ENCODE results near the gene PIH1D1.
"Not testable (repeated sequence)": the region's sequence is repeated elsewhere in the genome, so short reads cannot be mapped to it uniquely, and the experiment has no call there.

The PIH1D1 gene

DNA sequence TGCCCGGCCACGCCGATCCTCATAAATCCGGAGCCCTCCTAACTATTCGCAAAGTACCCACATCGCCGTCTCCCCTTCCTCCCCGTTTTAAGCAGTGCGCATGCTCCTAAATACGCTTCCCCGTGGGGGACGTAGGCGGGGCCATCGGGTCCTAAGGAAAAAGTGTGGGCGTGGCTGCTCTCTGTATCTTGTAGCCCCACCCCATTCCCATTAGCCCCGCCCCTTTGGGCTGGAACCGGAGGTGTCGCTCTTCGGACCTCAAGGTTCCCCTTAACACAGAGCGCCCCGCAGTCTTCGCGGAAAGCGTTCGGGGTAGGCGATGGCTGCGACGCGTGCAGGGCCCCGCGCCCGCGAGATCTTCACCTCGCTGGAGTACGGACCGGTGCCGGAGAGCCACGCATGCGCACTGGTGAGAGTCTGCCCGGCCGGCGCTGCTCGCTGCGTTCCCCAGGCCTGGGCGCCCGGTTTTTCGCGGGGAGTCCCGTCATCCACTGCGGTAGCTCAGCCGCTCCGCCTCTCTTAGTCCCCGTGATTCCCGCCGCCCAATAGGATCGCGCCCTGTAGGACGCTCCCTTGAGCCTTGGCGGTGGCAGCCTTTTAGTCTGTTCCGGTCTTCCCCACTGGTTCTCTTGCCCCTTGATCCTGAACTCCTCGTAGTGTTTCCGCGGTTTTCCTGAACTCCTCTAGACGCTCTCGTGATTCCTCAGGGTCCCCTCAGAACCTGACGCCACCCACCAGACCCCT, 1.6 kb upstream of the PIH1D1 start, which contains the start of gene ALDH16A1:
TSS of gene ALDH16A1 (plus strand) at position 213 of the 744 bp plus-strand sequence. CDS start at position 320, 107 bp downstream.
- DNase-seq = peak; percentile 99

DNA sequence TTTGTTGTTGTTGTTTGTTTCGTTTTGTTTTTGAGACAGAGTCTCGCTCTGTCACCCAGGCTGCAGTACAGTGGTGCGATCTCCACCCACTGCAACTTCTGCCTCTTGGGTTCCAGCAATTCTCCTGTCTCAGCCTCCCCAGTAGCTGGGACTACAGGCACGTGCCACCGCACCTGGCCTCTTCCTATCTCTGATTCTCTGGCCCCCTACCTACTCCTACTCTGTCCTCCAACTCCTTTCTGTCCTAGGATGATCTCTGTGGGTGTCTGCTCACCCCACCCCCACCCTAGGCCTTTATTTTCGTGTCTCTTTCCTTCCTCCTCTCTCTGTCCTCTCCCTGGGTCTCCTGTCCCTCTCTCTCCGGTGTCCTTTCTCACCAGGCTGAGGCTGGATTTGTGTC, 1.2 kb downstream of the PIH1D1 start:
- DNase-seq = no peak

DNA sequence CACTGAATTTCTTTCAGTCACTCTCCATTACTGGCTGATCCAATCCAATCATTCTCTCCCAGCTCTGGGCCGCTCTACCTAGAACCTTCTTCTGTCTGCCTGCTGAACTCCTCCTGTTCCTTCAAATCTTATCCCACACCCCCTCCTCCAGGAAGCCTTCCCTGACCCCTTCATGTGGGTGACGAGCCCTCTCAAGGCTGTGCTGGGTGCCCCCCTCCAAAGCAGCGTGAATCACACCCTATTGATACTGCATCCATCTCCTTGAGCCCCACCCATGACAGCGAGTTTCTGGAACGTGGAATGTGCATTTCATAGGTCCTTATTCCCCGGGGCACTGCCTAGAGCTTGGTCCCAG, 3.2 kb downstream of the PIH1D1 start:
- DNase-seq = no peak

DNA sequence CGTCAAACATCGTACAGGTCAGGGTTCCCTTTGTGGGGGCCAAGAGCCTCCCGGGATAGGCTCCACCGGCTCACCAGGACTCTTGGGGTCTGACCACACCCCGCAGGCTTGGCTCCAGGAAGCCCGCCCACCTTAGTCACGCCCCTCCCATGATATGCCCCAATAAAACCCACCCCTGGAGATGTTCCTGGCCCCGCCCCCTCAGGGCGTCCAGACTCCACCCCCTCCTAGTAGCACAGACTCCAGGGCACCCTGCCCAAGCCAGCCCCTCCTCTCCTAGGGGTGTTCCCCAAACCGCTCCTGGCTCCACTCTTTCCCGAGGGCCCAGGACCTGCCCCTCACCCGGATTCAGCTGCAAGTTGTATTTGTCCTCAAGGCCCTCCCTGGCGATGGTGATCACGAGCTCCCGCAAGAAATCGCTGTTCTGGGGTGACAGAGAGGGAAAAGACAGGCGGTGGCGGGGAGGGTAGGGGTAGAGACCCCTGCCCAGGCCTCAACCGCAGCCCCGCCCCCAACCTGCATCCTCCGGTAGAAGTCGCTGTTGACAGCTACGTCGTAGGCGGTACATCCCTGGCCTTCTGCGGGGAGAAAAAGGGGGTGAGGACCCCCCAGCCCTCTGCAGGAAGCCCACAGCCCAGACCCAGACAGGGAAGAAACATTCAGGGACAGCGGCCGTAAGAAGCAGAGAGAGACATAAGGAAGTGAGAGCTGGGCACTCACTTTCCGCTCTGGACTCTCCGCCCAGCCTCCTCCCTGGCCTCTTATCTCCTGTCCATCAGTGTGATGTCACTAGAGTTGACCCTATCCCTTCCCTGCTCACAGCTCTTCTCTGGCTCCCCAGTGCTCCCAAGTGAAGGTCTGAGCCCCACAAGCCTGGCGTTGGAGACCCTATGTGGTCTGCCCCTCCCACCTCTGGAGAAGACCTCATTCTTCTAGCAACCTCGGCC, 3.9 kb downstream of the PIH1D1 start:
- DNase-seq = no peak

DNA sequence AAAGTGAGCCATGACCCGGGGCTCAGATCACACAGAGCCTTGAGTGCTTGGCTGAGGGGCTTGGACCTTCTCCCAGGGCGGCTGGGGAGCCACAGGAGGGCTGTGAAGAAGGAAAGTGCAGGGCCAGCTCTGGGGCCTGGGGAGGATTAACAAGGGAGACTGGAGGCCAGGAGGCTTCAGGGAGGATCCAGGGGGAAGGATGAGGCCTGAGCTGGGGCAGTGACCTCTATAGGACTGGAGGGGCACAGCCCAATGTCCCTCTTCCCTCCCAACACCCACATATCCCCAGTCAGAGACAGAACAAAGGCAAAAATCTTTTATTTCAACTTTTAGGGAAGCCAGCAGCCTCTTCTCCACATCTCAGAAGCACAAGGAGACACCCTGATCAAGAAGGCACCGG, 5.6 kb downstream of the PIH1D1 start:
- no peak for DNase-seq

DNA sequence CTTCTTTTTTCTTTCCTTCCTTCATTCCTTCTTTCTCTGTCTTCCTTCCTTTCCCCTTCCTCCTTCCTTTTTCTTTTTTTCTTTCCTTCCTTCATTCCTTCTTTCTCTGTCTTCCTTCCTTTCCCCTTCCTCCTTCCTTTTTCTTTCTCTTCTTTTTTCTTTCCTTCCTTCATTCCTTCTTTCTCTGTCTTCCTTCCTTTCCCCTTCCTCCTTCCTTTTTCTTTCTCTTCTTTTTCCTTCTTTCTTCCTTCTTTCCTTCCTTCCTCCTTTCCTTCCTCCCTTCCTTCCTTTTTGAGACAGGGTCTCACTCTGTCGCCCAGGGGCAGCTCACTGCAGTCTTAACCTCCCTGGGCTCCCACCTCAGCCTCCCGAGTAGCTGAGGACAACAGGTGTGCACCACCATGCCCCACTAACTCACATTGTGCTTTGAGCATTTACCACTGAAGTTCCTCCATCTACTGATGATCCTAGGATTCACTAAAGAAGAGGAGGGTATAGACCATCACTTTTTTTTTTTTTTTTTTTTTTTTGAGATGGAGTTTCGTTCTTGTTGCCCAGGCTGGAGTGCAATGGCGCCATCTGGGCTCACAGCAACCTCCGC, 7.4 kb downstream of the PIH1D1 start:
- not testable (repeated sequence) for DNase-seq

DNA sequence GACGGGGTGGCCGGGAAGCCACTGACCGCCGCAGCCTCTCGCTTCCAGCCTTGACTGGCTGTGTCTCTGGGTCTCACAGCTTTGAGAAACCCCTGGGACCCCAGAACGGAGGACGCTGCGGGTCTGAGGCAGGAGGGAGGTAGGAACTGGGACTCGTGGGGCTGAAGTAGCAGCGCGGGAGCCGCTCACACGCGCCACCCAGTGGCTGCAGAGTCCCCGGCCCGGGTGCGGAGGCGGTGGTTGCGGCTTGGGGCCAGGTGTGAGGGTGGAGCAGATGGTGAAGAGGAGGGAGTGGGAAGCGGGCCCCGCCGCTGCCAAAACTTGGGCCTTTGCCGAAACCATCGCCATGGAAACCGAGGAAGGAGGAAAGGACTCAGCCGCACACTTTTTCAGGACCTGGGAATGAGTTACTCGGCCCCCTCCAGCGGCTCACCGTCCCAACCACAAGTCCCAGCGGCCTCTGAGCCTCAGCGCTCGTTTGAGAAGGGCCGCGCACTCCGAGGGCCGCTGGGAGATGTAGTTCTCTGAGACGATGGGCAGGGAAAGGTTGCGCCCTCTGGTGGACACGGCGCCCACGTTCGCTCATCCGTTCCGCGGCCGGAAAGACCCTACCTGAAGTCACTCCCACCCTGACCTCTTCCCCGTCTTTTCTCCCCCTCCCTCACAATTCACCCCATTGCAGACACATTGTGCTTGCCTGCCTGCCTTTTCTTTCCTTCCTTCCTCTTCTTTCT, 8.1 kb downstream of the PIH1D1 start:
- DNase-seq = peak; percentile 100

DNA sequence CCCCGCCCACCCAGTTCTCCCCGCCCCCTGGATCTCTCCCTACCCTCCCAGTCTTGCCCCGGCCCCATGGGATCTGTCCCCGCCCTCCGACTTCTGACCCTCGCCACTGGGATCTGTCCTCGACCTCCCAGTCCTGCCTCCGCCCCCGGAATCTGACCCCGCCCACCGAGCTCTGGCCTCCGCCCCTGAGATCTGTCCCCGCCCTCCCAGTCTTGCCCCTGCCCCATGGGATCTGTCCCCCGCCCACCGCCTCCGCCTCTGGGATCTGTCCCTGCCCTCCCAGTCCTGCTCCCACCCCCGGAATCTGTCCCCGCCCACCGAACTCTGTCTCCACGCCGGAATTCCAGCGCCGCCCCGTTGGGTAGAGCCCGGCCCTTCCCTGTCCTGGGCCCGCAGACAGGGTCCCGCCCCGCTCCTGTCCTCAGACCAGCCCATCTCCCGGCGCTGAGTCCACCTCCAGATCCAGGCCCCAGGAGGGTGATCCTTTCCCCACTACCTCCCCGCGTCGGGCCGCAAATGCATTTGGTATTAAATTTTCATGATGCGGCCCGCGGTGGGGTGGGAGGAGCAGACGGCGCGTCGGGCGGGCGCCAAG, 8.7 kb downstream of the PIH1D1 start:
- DNase-seq = no peak

DNA sequence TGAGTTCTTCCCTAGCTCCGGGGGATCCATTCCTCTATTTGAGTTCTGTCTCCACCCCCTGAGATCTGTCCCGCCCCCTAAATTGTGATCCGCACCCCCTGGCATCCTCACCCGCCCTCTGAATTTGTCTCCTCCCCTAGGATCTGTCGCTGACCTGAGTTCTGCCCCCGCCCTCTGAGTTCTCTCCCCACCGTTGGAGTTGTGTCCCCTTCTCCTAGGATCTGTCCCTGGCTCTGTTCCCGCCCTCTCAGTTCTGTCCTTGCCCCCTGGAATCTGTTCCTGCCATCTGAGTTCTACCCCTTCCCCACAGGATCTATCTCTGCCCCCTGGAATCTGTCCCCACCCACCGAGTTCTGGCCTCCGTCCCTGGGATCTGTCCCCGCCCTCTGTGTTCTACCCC, 9.3 kb downstream of the PIH1D1 start:
- no peak for DNase-seq

DNA sequence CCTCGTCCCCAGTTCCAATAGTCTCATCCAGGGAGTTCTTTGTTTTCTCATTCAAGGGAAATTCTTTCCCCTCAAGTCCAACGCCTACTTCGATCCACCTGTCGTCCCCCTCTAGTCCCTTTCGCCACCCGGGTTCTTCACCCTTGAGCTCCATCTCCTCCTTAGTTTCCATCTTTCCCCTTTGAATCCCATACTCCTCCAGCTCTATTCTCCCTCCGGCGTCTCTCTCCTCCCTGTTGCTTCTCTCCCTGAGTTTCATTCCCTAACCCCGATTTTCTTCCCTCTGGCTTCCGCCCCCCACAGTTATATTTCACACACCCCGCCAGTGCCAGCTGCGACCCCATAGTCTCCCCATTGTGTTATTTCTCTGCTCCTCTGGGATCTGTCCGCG, 9.7 kb downstream of the PIH1D1 start:
- no peak for DNase-seq

DNA sequence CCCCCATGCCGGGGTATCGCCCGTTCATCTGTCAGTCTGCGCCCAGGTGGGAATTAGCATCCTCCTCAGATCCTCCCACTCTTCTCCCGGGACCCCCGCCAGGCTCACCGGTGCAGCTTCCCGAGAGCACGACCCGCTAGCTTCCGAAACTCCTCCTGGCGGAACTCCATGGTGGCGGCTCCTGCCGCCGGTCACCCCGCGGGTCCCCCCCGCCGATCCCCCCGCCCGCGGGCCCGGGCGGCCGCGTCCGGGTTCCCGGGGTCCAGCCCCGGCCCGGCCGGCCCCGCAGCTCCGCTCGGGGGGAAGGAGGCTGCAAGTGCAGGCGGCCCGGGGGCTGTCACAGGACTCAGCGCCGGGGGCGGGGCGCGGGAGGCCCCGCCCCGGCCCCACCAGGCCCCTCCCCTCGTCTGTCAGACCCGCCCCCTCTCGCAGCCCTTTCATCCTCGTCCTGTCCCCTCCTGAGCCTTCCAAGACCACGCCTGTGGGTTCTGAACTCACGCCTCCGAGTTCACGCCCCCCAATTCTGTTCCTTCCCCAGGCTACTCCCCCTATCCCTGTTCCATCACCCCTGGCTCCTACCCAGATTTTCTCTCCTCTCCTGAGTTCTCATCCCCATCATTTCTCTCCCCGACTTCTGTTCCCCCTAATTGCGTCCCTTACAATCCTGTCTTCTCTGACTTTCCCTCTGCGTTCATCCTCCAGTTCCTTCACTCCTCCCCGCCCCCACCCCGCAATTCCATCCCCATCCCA, 10.2 kb downstream of the PIH1D1 start, which contains the start of gene SLC17A7:
TSS of gene SLC17A7 (minus strand) at position 318 of the 750 bp plus-strand sequence. CDS start at position 170, 148 bp downstream.
- no peak for DNase-seq

DNA sequence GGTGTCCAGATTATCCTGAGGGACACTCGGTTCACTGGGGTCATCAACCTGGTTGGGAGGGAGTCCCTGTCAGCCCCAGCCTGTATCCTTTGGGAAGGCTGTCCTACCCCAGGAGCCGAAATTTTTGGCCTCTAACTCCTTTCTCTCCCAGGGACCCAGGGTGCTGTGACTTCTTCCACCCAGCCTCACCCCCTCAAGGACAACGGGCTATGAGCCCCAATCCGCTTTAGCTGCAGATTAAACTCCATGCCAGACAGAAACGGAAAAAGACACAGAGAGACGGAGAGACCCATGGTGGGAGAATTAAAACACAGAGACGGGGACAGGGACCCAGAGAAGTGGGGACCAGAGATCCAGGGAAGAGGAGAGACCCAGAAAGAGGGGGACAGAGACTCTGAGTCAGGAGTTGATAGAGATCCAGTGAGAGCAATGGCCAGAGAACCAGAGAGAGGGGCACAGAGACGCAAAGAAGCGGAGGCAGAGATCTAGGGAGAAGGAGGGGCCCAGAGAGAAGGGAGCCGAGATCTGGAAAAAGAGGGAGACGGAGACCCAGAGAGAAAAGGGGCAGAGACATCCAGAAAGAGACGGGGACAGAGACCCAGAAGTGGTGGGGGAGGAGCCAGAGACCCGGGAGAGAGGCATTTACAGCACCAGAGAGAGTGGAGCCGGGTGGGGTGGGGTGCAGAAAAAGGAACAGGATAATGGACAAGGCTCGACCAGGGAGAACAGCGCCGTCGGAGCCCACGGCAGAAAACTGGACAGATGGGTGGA, 11.0 kb downstream of the PIH1D1 start:
- no peak for DNase-seq

DNA sequence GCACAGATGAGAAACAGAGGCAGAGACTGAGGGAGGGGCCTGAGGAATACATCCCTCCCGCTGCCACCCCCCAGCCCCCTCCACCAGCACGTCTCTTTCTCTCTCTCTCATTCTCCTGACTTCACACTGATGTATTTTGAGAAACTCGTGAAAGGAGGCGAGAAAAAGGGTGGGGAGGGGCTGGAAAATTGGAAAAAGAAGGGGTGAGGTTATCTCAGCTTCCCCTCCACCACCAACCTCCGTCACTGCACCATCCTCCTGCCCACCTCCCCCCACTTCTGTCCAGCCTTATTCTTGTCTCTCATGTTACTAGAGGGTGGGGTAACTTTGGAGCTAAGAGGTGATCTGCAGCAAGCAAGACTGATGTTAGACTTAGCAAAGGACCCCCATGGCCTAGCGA, 11.8 kb downstream of the PIH1D1 start:
- no peak for DNase-seq

DNA sequence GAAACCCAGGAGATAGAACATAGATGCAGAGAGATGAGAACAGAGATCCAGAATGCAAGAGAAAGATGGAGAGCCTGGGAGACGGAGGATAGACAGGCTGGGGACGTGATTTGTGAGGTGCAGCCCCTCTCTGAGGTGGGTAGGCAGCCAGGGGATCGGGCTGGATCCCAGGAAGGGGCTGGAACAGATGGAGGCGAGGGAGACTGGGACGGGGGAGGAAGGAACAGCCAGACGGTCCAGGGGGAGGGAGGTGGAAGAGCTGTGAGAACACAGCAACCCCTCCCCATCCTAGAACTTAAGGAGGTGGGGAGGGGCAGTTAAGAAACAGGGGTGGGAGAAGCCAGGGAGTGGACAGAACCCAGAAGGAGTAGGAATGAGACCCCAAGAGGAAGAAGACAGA, 13.4 kb downstream of the PIH1D1 start:
- no peak for DNase-seq

DNA sequence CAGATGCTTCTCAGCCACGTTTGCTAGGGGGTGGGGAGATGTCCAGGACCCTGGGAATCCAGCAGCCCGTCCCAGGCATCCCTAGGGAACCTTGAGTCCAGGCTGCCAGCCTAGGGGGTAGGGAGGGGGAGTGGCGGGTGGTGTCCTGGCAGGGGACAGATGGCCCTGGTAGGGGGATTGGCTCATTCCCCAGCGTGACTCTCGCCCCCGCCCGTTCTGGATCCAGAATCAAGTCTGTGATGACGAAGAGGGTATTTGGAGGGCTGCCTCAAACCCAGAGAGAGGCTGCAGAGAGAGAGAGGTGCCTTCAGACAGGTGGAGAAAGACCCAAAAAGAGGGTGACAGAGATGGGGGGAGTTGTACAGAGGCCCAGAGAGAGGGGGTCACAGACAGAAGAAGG, 14.4 kb downstream of the PIH1D1 start:
- no peak for DNase-seq

DNA sequence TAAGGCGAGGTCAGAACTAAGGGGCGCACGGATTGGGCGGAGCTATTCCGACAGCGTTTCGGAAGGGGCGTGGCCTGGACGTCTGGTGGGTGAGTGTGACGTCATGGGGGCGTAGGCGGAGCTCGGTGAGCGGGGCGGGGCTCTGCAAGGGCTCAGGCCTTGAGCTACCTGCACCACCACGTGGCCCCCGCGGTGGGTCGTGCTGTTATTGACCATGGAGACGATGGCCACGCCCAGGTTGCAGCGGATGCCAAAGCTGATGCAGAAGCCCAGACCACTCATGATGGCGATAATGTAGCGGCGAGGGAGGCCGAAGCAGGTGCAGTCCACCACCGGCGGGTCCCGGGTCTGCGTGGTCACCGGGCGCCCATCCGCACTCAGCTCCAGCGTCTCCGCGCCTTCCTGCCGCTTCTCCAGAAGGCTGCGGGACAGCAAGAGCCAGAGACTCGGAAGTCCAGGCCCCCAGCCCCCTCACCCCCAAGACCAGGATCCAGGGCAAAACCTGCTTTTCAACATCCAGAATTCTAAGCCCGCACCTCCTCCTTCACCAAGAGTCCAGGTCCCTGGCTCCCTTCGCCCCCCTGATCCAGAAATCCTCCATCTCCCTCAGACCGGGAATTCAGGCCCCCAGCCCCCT, 15.1 kb downstream of the PIH1D1 start:
- no peak for DNase-seq

DNA sequence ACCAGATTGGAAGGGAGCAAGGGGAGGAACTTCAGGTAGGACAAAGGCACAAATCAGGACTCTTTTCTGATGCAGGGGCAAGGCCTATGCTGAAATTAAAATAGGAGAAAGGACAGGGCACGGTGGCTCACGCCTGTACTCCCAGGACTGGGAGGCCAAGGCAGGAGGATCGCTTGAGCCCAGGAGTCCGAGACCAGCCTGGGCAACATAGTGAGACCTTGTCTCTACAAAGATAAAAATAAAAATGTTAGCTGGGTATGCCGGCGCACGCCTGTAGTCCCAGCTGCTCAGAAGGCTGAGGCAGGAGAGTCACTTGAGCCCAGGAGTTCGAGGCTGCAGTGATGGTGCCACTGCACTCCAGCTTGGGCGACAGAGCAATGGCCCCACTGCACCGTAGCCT, 15.9 kb downstream of the PIH1D1 start:
- no peak for DNase-seq

DNA sequence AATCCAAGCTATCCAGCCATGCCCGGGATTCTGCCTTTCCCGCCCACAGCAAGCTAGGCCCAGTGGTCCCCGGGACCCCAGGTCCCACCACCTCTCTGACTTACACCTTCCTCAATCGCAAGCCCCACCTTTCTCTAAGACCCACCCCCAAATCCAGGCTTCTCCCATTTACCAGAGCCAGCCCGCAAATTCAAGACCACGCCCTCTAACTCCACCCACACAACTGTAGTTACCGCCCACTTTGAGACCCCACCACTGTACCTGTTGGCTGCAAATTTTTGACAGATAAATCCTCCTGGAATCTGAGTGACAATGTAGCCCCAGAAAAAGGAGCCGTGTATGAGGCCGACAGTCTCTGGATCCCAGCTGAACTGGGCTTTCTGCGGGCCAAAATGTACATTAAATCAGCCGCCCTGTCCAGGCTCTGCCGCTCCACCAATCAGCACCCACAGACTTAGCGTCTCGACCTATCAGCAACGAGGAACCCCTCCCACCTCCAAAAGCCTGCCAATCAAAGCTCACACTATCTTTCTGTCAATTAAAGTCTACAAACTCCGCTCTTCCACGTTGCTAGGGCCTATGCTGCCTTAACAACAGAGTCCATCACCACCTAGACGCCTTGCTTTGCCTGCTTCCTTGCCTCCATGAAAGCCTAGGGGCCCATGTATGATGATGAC, 16.6 kb downstream of the PIH1D1 start:
- DNase-seq = no peak

DNA sequence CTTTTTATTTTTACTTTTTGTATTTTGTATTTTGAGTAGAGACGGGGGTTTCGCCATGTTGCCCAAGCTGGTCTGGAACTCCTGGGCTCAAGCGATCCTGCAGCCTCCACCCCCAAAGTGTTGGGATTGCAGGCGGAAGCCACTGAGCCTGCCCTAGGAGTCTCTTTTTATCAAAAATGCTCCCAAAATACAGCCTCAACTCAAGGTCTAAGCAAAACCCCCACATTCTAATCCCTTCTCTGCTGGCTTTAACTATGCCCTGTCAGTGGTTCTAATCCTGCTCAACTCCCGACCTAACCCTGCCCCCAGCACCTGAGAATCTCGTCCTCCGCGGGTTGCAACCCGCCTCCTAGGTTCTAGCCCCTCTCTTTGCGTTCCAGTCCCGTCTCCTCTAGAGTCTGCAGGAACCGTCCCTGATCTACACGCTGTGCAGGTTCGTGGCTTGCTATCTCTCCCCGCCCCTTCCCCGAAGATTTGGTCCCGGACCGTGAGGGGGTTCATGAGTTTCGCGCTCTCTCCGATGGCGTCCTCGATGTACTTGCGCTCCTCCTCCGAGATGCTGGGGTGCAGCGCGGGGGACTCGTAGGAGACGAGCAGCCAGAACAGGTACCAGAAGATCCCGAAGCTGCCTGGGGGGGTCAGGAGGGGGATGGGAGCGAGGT, 18.2 kb downstream of the PIH1D1 start:
- no peak for DNase-seq

Data from retina (tissue), 1 donor.